ENCODE data around the gene C1GALT1. TPM values are rescaled to one million over a fixed set of nuclear protein-coding genes. Genes with fewer than 3 reads are reported as not detected.

Gene C1GALT1
- total RNA-seq, 1 donor from 2014 or later = 15.6 TPM

- Mint-ChIP-seq H3K36me3 (ENCODE audit: low read depth) (peaks cover 29% of the 10 kb centered on the region), H3K27me3 (ENCODE audit: low read depth) (no peaks in the 10 kb centered on the region), H3K4me3 (no peak overlapping the region), H3K4me1 (peaks cover 11% of the 10 kb centered on the region), H3K27ac (ENCODE audit: unreplicated experiment) (no peak overlapping the region), H3K9me3 (peaks cover 4% of the 10 kb centered on the region)
- TF ChIP-seq CTCF (conservative IDR thresholded peaks at IDR 0.05) = no peak
- no peak for DNase-seq (ENCODE audit: low read depth, low spot score)
Observed at GRCh38 chr7:7209412-7210050, 27.2 kb downstream of the C1GALT1 start.

GRCh38 chr7:7210475-7211237 lies 28.3 kb downstream of the C1GALT1 start:
- no peaks in the 10 kb centered on the region for H3K27me3 Mint-ChIP-seq (ENCODE audit: low read depth)
- H3K36me3 Mint-ChIP-seq (ENCODE audit: low read depth) = peaks cover 26% of the 10 kb centered on the region
- TF ChIP-seq CTCF (conservative IDR thresholded peaks at IDR 0.05) = no peak
- H3K27ac Mint-ChIP-seq (ENCODE audit: unreplicated experiment) = no peak overlapping the region
- peaks cover 4% of the 10 kb centered on the region for H3K9me3 Mint-ChIP-seq
- no peak for DNase-seq (ENCODE audit: low read depth, low spot score)
- H3K4me3 Mint-ChIP-seq = no peak overlapping the region
- peaks cover 11% of the 10 kb centered on the region for H3K4me1 Mint-ChIP-seq

GRCh38 chr7:7212612-7213011 lies 30.3 kb downstream of the C1GALT1 start:
- Mint-ChIP-seq H3K4me3 (no peak overlapping the region), H3K36me3 (ENCODE audit: low read depth) (peaks cover 20% of the 10 kb centered on the region), H3K9me3 (no peaks in the 10 kb centered on the region), H3K27ac (ENCODE audit: unreplicated experiment) (no peak overlapping the region), H3K27me3 (ENCODE audit: low read depth) (no peaks in the 10 kb centered on the region), H3K4me1 (peaks cover 2% of the 10 kb centered on the region)
- TF ChIP-seq CTCF (conservative IDR thresholded peaks at IDR 0.05) = no peak
- no peak for DNase-seq (ENCODE audit: low read depth, low spot score)

GRCh38 chr7:7214398-7215347 lies 32.3 kb downstream of the C1GALT1 start:
- Mint-ChIP-seq H3K27ac (ENCODE audit: unreplicated experiment) (no peak overlapping the region), H3K4me1 (no peaks in the 10 kb centered on the region), H3K27me3 (ENCODE audit: low read depth) (no peaks in the 10 kb centered on the region), H3K9me3 (no peaks in the 10 kb centered on the region), H3K4me3 (no peak overlapping the region), H3K36me3 (ENCODE audit: low read depth) (peaks cover 24% of the 10 kb centered on the region)
- DNase-seq (ENCODE audit: low read depth, low spot score) = no peak
- no peak for TF ChIP-seq CTCF (conservative IDR thresholded peaks at IDR 0.05)

GRCh38 chr7:7216279-7216678 lies 33.9 kb downstream of the C1GALT1 start:
- Mint-ChIP-seq H3K36me3 (ENCODE audit: low read depth) (peaks cover 27% of the 10 kb centered on the region), H3K27me3 (ENCODE audit: low read depth) (no peaks in the 10 kb centered on the region), H3K4me1 (no peaks in the 10 kb centered on the region), H3K27ac (ENCODE audit: unreplicated experiment) (no peak overlapping the region), H3K9me3 (no peaks in the 10 kb centered on the region), H3K4me3 (no peak overlapping the region)
- TF ChIP-seq CTCF (conservative IDR thresholded peaks at IDR 0.05) = no peak
- no peak for DNase-seq (ENCODE audit: low read depth, low spot score)
